GM18505 (cell line): ENCODE measurements around the gene ARAP1.

Experiments
- ATAC-seq: cut with Tn5 transposase; IDR thresholded peaks from one replicate; pipeline ENCODE4 v1.9.1; 2021; ENCODE audit not compliant: unreplicated experiment
- POLR2A ChIP-seq: IDR thresholded peaks from 4 replicates; pipeline ENCODE4 v1.6.1; 2011; ENCODE audit warnings: borderline replicate concordance; ENCODE audit not compliant: insufficient read depth, insufficient read length; ENCODE audit errors: extremely low read depth

The ARAP1 gene

GRCh38 chr11:72702577-72703241 lies 49.5 kb downstream of the ARAP1 start:
- ATAC-seq: no peak
- TF ChIP-seq POLR2A: no peak

GRCh38 chr11:72702096-72702495 lies 50.1 kb downstream of the ARAP1 start:
- ATAC-seq: no peak
- no peak for TF ChIP-seq POLR2A

GRCh38 chr11:72701466-72701865 lies 50.7 kb downstream of the ARAP1 start:
- no peak for ATAC-seq
- TF ChIP-seq POLR2A: no peak

GRCh38 chr11:72700146-72700545 lies 52.1 kb downstream of the ARAP1 start:
- no peak for TF ChIP-seq POLR2A
- ATAC-seq: no peak

- TF ChIP-seq POLR2A: no peak
- no peak for ATAC-seq
Measured at GRCh38 chr11:72697814-72698213, 54.4 kb downstream of the ARAP1 start.

GRCh38 chr11:72696866-72697700 lies 55.1 kb downstream of the ARAP1 start:
- ATAC-seq: no peak

GRCh38 chr11:72695354-72695753 lies 56.9 kb downstream of the ARAP1 start:
- no peak for TF ChIP-seq POLR2A
- no peak for ATAC-seq

More at GRCh38 chr11:72696866-72697700, 55.1 kb downstream of the ARAP1 start:
- no peak for TF ChIP-seq POLR2A

- no peak for ATAC-seq
- no peak for TF ChIP-seq POLR2A
Measured at GRCh38 chr11:72693271-72693968, 58.8 kb downstream of the ARAP1 start.

- no peak for ATAC-seq
- no peak for TF ChIP-seq POLR2A
Measured at GRCh38 chr11:72692498-72693237, 59.5 kb downstream of the ARAP1 start.

- TF ChIP-seq POLR2A: no peak
- no peak for ATAC-seq
Measured at GRCh38 chr11:72690166-72690565, 62.0 kb downstream of the ARAP1 start.

- ATAC-seq: no peak
- no peak for TF ChIP-seq POLR2A
Measured at GRCh38 chr11:72688929-72689328, 63.3 kb downstream of the ARAP1 start.

GRCh38 chr11:72688486-72688885 lies 63.7 kb downstream of the ARAP1 start:
- no peak for ATAC-seq
- TF ChIP-seq POLR2A: no peak

GRCh38 chr11:72687326-72687725 lies 64.9 kb downstream of the ARAP1 start:
- TF ChIP-seq POLR2A: no peak

GRCh38 chr11:72686639-72687220 lies 65.5 kb downstream of the ARAP1 start:
- TF ChIP-seq POLR2A: no peak
- ATAC-seq: no peak

More at GRCh38 chr11:72687326-72687725, 64.9 kb downstream of the ARAP1 start:
- no peak for ATAC-seq
